Stimulated activated naive CD8-positive, alpha-beta T cell treated with anti-CD3 and anti-CD28 coated beads, Interleukin-15, amount 100 ng/mL, for 72 hours (primary cell): ENCODE measurements around the gene CYP2D6.
"Not testable (repeated sequence)": the region's sequence is repeated elsewhere in the genome, so short reads cannot be mapped to it uniquely, and the experiment has no call there.

Source experiments
- ATAC-seq: fragments of 150-1000 bp; cut with Tn5 transposase; 2 replicates; pipeline ENCODE4 v1.10.0; 2021; ENCODE audit warnings: mild to moderate bottlenecking, moderate library complexity
- DNase-seq, 2 donors: peaks; one replicate each; pipeline ENCODE4 v3.0.0; 2021 to 2022
- H3K27ac Mint-ChIP-seq, 2 donors: one replicate each; pipeline ENCODE4 v1.8.0; 2022; ENCODE audit warnings: mild to moderate bottlenecking in 2 of 2, mixed read lengths in 2 of 2, moderate library complexity in 2 of 2
- H3K27me3 Mint-ChIP-seq: one replicate; pipeline ENCODE4 v1.8.0; 2022; ENCODE audit warnings: mixed read lengths
- H3K4me1 Mint-ChIP-seq: one replicate; pipeline ENCODE4 v1.8.0; 2022; ENCODE audit warnings: mild to moderate bottlenecking, mixed read lengths
- H3K4me3 Mint-ChIP-seq, 2 donors: one replicate each; pipeline ENCODE4 v1.8.0; 2022; ENCODE audit warnings: mild to moderate bottlenecking in 2 of 2, mixed read lengths in 2 of 2, moderate library complexity in 1 of 2
- H3K9me3 Mint-ChIP-seq, 2 donors: one replicate each; pipeline ENCODE4 v1.8.0; 2022; ENCODE audit warnings: mixed read lengths in 2 of 2

Gene CYP2D6

DNA sequence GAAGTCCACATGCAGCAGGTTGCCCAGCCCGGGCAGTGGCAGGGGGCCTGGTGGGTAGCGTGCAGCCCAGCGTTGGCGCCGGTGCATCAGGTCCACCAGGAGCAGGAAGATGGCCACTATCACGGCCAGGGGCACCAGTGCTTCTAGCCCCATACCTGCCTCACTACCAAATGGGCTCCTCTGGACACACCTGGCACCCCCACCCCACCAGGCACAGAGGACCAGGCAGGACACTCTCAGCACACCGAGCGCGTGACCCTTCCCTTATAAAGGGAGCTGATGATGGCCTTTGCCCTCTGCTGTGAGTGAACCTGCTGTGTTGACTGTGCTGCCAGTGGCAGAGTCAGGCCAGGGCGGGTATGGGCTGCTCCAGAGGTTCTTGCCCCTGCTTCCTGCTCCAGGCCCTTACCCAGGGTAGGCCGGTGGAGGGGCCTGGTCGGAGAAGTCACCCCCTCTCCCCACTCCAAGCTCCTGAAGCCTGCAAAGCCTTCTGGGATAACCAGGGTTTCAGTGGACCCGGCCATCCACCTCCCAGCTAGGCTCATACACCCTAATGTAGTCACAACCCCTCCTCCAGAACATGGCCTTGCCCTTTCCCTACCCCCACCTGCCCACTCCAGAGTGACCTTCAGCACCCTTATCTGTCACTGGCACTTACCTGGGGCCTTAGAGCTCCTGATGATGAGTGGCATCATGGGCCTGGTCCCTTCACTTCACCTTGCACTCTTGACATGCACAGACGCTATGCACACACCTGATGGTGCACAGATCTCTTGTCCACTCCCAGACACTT is at the start of gene CYP2D6:
TSS of gene CYP2D6 (minus strand) at position 172 of the 793 bp plus-strand sequence. CDS start at position 153, 19 bp downstream.
- H3K27ac Mint-ChIP-seq = peak within 1 kb of the TSS in 1 of 2 donors; percentile 91
- ATAC-seq = peak; percentile 31
- not testable (repeated sequence) for DNase-seq, H3K9me3 Mint-ChIP-seq, H3K27me3 Mint-ChIP-seq, H3K4me3 Mint-ChIP-seq
- H3K4me1 Mint-ChIP-seq = peaks cover 14% of the 10 kb centered on the region

DNA sequence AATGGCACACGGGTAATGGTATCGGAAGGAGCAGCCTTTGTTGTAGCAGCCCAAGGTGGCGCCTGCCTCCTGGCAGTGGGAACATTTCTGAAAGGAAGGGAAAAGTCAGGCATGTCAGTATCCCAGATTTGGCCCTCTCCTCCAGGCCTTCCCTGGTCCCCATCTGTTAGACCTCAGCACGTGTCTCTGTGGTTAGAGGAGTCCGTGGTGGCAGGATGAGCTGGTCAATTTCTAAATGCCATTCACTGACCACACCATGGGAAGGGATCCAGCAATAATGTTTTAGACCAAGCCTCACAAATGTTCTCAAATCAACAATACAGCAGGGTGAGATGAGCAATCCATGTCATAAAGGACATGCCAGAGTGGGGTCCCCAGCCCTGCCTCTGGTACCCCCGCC is 49.0 kb upstream of the CYP2D6 start:
- no peaks in the 10 kb centered on the region for H3K27me3 Mint-ChIP-seq
- ATAC-seq (no peak), DNase-seq (no peak)
- H3K4me3 Mint-ChIP-seq = peak overlapping the region in 1 of 2 donors; percentile 42
- H3K4me1 Mint-ChIP-seq = peaks cover 82% of the 10 kb centered on the region
- H3K27ac Mint-ChIP-seq = peak overlapping the region in 1 of 2 donors; percentile 70
- H3K9me3 Mint-ChIP-seq = no peaks in the 10 kb centered on the region

DNA sequence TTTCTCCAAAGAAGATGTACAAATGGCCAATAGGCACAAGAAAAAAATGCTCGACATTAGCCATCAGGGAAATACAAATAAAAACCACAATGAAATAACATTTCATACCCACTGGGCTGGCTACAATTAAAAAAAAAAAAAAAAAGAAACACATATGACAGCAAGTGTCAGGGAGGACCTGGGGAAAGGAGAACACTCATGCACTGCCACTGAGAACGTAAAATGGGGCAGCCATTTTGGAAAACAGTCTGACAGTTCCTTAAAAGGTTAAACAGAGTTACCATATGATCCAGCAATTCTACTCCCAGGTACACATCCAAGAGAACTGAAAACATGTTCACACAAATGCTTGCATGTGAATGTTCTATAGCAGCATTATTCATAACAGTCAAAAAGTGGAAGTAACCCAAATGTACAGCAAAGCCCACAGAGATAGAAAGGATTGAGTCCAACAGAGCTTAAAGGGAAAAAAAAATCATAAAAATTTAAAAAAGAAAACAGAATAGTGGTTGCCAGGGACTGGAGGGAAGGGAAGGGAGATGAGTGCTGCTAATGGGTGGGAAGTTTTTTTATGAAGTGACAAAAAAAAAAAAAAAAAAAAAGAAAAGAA is 48.4 kb upstream of the CYP2D6 start:
- H3K4me1 Mint-ChIP-seq = peaks cover 82% of the 10 kb centered on the region
- H3K27ac Mint-ChIP-seq = peak overlapping the region; percentile 6 to 54
- no peaks in the 10 kb centered on the region for H3K27me3 Mint-ChIP-seq
- no peaks in the 10 kb centered on the region for H3K9me3 Mint-ChIP-seq
- no peak for DNase-seq
- H3K4me3 Mint-ChIP-seq = no peak overlapping the region
- ATAC-seq = no peak

DNA sequence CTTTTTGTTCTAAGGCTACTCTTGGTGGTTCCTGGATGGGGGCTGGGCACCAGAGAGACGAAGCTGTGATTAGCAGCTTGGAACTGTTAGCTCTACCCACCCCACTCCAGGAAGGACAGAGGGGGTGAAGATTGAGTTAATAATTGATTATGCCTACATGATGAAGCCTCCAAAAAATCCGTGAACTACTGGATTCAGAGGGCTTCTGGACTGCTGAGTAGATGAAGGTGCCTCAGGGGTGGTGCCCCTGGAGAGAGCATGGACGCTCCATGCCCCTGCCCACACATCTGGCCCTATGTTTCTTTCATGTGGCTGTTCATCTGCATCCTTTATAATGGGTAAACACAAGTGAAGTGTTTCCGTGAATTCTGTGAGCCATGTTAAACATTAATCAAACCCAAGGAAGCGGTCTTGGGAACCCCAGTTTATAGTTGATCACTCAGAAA is 47.3 kb upstream of the CYP2D6 start:
- DNase-seq (no peak), ATAC-seq (no peak)
- Mint-ChIP-seq H3K9me3 (no peaks in the 10 kb centered on the region), H3K27ac (peak overlapping the region; percentile 34 to 55), H3K4me3 (peak overlapping the region in 1 of 2 donors; percentile 27), H3K4me1 (peaks cover 82% of the 10 kb centered on the region), H3K27me3 (no peaks in the 10 kb centered on the region)

DNA sequence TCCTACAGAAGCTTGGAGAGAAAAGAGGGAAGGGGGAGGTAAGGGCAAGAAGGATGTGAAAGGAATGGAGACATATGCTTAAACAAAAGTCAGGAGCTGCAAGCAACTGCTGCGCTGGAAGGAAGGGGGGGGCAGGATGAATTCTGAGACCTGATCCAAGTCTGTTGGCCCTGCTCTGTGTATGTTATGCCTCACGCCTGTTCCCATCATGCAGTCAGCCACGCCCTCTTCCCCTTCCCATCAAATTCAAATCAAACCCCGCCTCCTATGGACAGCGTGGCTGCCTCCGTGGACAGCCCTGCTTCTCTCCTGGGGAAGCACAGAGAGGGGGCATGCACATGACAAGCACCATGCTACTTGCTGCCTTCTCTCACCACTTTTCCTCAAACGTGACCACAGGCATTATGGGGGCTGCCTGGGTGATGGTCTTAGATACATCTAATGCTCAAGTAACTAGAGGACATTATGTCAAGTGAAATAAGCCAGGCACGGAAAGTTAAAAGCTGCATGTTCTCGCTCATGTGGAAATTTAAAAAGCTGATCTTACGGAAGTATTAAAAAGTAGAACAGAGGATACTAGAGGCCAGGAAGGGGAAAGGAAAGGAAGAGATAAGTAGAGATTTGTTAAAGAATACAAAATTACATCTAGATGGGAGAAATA is 45.8 kb upstream of the CYP2D6 start:
- Mint-ChIP-seq H3K4me3 (no peak overlapping the region), H3K9me3 (no peaks in the 10 kb centered on the region), H3K27ac (peak overlapping the region in 1 of 2 donors; percentile 15), H3K4me1 (peaks cover 82% of the 10 kb centered on the region), H3K27me3 (no peaks in the 10 kb centered on the region)
- DNase-seq = no peak
- no peak for ATAC-seq

DNA sequence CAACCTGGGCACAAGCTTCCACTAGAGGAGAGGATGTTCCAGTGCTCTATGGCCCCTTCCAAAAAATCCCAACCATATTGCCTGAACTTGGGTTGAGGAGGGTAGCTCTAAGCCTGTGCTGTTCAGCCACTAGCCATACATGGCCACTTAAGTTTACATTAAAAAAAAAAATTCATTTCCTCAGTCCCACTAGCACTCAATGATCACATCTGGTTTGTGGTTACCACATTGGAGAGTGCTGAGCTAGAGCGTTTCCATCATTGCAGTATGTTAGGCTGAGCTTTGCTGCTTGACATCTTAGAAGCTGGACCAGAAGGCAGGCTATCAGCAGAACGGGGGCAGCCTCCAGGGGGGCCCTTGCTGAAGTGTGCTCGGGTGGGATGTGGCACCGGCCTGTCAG is 43.5 kb upstream of the CYP2D6 start:
- no peak for DNase-seq
- Mint-ChIP-seq H3K27ac (peak overlapping the region in 1 of 2 donors; percentile 50), H3K4me3 (no peak overlapping the region), H3K27me3 (no peaks in the 10 kb centered on the region), H3K9me3 (no peaks in the 10 kb centered on the region), H3K4me1 (peaks cover 69% of the 10 kb centered on the region)
- ATAC-seq = peak; percentile 67

DNA sequence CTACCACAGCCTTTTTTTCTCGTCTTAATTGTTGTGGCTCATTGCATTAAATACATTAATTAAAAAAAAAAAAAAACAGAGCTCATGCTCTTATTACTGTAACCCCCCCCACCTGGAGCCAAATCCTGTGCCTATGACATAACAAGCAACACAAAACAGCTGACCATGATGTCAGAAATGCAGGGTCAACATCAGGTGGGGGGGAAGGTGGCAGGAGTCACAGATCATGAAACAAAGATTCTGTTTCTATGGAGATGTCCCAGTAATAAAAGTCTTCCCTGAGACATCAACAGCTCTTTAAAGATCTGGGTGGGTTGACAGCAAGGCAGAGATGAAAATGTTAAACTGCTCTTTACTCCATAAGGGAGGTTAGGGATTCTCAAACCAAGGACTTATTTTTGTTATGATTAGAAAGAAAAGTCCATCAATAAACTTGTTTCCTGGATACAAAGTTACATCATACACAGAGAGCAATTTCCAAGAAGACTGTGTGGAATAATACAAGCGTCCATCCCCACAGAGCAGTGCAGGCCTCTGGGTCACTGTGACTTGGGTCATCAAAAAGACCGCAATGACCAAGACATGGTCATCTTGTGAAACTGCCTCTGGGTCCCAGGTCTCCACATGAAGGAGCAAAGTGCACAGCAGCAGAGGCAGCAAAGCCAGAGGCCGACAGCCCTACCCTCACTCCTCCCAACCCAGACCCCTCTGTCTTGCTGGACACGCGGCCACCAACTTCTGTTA is 42.7 kb upstream of the CYP2D6 start:
- DNase-seq (no peak), ATAC-seq (no peak)
- H3K4me3 Mint-ChIP-seq = no peak overlapping the region
- no peak overlapping the region for H3K27ac Mint-ChIP-seq
- H3K27me3 Mint-ChIP-seq = no peaks in the 10 kb centered on the region
- H3K9me3 Mint-ChIP-seq = no peaks in the 10 kb centered on the region
- H3K4me1 Mint-ChIP-seq = peaks cover 66% of the 10 kb centered on the region

DNA sequence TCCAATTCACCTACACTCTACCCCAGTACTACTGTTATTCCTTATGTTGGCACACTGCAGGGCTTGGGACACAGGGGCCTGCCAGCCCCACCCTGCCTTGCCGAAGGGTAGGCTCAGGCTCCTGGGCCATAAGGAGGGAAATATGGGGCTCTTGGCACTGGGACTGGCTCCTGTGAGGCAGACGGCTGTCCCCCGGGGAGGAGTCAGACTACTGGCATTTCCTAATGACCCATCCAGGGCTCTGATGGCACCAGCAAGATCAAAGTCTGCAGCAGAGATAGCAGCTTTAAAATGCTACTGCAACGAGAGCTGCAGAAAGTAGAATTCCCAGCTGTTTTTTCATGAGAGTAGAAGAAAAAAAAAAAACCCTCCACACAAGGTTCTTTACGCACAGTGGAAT is 42.2 kb upstream of the CYP2D6 start:
- no peaks in the 10 kb centered on the region for H3K27me3 Mint-ChIP-seq
- H3K4me3 Mint-ChIP-seq = no peak overlapping the region
- peaks cover 60% of the 10 kb centered on the region for H3K4me1 Mint-ChIP-seq
- no peak for DNase-seq
- H3K9me3 Mint-ChIP-seq = no peaks in the 10 kb centered on the region
- H3K27ac Mint-ChIP-seq = peak overlapping the region; percentile 46 to 49
- ATAC-seq = no peak

DNA sequence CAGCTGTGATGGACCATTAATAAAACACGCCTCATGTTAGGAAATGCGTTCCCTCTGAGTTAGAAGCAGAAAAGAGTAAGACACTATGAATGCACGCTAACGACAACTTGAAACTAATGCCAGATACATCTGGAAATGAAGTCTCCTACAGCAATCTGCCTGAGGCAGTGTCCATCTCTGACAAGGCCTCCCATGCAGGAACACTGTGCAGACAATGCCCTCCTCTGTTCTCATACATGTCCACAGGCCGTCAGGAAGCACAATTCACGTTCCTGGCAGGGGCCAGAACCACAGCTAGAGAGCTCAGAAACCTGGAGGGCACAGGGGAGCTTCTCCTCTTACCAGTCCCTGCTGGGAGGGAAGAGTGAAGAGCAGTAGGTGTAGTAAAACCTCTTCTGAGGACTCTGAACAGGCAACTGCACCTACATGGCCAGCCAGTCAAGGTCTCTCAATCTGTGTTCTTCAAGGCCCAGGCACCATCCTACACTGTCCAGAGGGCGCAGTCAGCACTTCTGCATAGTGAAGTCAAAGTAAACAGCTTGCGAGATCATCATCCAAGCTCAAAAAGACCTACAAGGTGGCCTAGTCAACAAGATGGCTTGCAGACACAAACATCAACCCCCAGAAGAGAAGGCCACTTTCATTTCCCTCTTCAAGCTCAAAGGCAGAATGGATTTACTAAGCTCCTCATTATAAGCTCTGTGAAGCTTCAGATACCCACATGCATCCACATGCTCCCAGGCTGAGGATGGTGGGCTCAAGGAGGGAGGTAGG is 41.5 kb upstream of the CYP2D6 start:
- Mint-ChIP-seq H3K27me3 (no peaks in the 10 kb centered on the region), H3K4me1 (peaks cover 54% of the 10 kb centered on the region), H3K27ac (peak overlapping the region in 1 of 2 donors; percentile 48), H3K9me3 (no peaks in the 10 kb centered on the region), H3K4me3 (no peak overlapping the region)
- DNase-seq (no peak), ATAC-seq (no peak)

DNA sequence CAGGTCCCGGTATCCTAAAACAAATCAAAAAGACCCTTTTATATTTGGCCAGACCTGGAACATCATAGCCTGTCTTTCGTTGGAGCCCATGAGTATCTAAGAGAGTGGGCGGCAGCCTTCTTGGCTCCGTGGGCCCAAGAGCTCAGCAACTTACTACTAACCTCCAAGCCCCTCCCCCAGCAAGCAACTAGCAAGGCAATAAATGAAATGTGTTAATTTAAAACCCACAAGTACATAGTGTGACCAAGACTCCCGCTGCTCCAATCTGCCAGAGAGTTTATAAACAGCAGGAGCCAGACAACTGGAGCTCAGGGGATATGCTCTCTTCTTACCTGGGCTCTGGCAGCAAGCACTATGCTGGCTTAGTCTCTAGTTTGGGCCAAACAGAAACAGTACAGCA is 40.8 kb upstream of the CYP2D6 start:
- DNase-seq (no peak), ATAC-seq (no peak)
- no peaks in the 10 kb centered on the region for H3K9me3 Mint-ChIP-seq
- H3K4me1 Mint-ChIP-seq = peaks cover 51% of the 10 kb centered on the region
- H3K4me3 Mint-ChIP-seq = no peak overlapping the region
- no peaks in the 10 kb centered on the region for H3K27me3 Mint-ChIP-seq
- H3K27ac Mint-ChIP-seq = no peak overlapping the region

DNA sequence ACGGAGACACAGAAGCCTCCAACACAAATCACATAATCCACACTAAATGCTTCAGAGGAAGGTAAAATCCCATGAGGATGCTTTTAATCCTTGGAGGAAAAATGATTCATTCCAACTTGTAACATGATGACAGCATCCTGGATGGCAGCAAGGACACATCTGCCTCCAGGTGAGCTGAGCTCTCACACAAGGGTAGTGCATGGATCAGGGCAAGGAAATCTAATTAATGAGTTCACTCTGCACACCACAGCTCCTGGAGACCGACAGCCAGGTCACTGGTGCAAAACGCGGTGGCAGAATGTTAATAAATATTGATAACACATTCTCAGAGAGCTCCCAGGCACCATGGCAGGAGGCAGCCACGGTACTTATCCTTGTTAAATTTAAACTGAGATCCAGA is 40.3 kb upstream of the CYP2D6 start:
- H3K27ac Mint-ChIP-seq = no peak overlapping the region
- ATAC-seq = no peak
- H3K4me3 Mint-ChIP-seq = no peak overlapping the region
- H3K27me3 Mint-ChIP-seq = no peaks in the 10 kb centered on the region
- no peak for DNase-seq
- H3K9me3 Mint-ChIP-seq = no peaks in the 10 kb centered on the region
- peaks cover 46% of the 10 kb centered on the region for H3K4me1 Mint-ChIP-seq

DNA sequence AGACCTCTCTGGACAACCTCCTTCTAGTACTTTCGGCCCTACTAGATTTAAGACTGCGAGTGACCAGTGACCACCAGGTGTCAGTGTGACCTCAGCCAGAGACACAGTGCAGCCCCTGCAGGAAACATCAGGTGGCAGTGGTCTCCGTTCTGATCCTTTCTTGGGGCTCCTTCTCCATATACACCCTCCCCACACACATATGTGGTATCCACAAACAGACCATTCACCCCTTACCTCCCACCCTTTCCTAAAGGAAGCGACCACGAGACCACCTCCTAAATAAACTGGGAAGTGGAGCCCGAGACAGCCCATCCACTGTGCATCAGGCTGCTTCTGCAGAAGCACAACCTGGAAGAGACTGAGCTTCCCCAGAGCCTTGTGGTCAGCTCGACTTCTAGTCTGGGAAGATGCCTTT is 38.5 kb upstream of the CYP2D6 start:
- Mint-ChIP-seq H3K27me3 (no peaks in the 10 kb centered on the region), H3K27ac (no peak overlapping the region), H3K4me3 (no peak overlapping the region), H3K4me1 (peaks cover 40% of the 10 kb centered on the region), H3K9me3 (no peaks in the 10 kb centered on the region)
- DNase-seq (peak; percentile 75 to 78), ATAC-seq (peak; percentile 95)

DNA sequence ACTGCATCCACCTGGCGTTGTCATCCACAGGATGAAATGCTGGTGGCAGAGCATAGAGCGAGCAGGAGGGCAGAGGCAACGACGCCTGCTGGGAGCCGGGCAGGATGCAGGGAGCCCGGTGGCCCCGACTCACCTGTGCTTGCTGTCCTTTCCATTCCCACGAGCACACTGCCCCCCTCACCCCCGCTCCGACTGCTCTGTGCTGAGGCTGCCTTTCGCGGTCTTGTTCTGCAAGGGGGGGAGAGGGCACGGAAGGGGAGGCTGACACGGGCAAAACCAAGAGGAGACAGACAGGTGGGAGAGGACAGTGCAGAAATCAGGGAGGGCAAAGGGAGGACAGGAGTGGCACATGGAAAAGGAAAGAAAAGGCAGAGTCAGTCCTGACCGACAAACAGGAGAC is 37.9 kb upstream of the CYP2D6 start:
- no peak for DNase-seq
- no peak overlapping the region for H3K27ac Mint-ChIP-seq
- no peaks in the 10 kb centered on the region for H3K27me3 Mint-ChIP-seq
- ATAC-seq = no peak
- H3K9me3 Mint-ChIP-seq = no peaks in the 10 kb centered on the region
- H3K4me1 Mint-ChIP-seq = peaks cover 34% of the 10 kb centered on the region
- H3K4me3 Mint-ChIP-seq = no peak overlapping the region

DNA sequence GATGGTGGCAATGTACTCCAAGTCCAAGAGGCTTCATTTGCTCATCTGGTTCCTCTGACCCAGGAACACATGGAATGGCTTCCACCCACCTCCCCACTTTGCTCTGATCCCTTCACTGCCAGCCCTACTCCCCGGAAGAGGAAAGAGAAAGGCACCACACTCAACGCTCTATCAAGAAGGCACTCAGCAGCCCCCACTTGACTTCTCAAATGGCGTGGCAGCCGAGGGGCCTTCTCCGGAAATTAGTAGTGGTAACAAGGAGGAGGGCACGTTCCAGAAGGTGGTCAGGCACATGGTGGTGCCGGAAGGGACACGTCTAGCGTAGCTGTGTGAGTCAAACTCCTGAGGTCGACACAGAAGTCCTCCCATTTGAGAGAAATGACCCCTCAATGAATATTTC is 36.5 kb upstream of the CYP2D6 start:
- DNase-seq (no peak), ATAC-seq (no peak)
- Mint-ChIP-seq H3K27me3 (no peaks in the 10 kb centered on the region), H3K27ac (peak overlapping the region in 1 of 2 donors; percentile 71), H3K4me1 (peaks cover 20% of the 10 kb centered on the region), H3K9me3 (no peaks in the 10 kb centered on the region), H3K4me3 (no peak overlapping the region)

DNA sequence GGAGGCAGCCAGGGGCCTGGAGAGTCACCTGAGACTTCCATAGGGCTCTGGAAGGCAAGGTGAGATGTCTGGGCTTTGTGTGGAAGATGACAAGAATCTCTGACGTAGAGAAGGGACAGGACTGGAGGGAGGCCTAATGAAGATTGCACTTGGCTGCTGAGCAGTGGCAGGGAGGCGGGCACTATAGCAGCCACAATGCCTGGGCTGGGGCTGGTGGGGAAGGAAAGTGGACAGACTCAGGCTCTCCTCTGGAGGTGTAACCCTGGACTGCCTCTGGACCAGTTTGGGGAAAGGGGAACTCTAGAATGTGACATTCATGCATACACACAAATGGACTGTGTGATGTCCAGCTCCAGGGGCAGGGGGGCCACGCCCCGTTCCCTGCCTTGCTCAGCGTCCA is 34.3 kb upstream of the CYP2D6 start:
- Mint-ChIP-seq H3K4me1 (peaks cover 11% of the 10 kb centered on the region), H3K4me3 (no peak overlapping the region), H3K27me3 (no peaks in the 10 kb centered on the region), H3K27ac (peak overlapping the region in 1 of 2 donors; percentile 22), H3K9me3 (no peaks in the 10 kb centered on the region)
- ATAC-seq = no peak
- DNase-seq = no peak
